Smooth muscle cell (in vitro differentiated cells): ENCODE data around the gene LACTB. TPM values are rescaled to one million over a fixed set of nuclear protein-coding genes. Genes with fewer than 3 reads are reported as not detected.

Source experiments
- DNase-seq: peaks from one replicate; lab custom pipeline; 2025; ENCODE audit not compliant: unreplicated experiment; lab: John Stamatoyannopoulos, UW
- H2AFZ ChIP-seq: fragments of 200-600 bp; sonication (generic); 2 replicates; pipeline ENCODE4 v1.6.0; 2016; ENCODE audit warnings: antibody characterized with exemption, low read depth, mild to moderate bottlenecking
- H3F3A ChIP-seq: fragments of 200-600 bp; sonication (generic); 2 replicates; pipeline ENCODE4 v1.6.0; 2017; ENCODE audit warnings: antibody characterized with exemption, low read depth
- H3K27ac ChIP-seq: fragments of 200-600 bp; sonication (generic); 2 replicates; pipeline ENCODE4 v1.5.1; 2016; ENCODE audit warnings: low read depth, mild to moderate bottlenecking
- H3K27me3 ChIP-seq: fragments of 200-600 bp; sonication (generic); 2 replicates; pipeline ENCODE4 v1.6.1; 2016; ENCODE audit warnings: low read depth, mild to moderate bottlenecking
- H3K36me3 ChIP-seq: fragments of 200-600 bp; sonication (generic); 2 replicates; pipeline ENCODE4 v1.5.1; 2016; ENCODE audit warnings: low read depth
- H3K4me1 ChIP-seq: fragments of 200-600 bp; sonication (generic); 2 replicates; pipeline ENCODE4 v1.5.1; 2016; ENCODE audit warnings: low read depth
- H3K4me2 ChIP-seq: fragments of 200-600 bp; sonication (generic); 2 replicates; pipeline ENCODE4 v1.6.0; 2016; ENCODE audit warnings: mild to moderate bottlenecking
- H3K4me3 ChIP-seq: fragments of 200-600 bp; sonication (generic); 2 replicates; pipeline ENCODE4 v1.5.1; 2016; ENCODE audit warnings: mild to moderate bottlenecking
- H3K79me2 ChIP-seq: fragments of 200-600 bp; sonication (generic); 2 replicates; pipeline ENCODE4 v1.6.0; 2016; ENCODE audit warnings: low read depth, mild to moderate bottlenecking
- H3K9ac ChIP-seq: fragments of 200-600 bp; sonication (generic); 2 replicates; pipeline ENCODE4 v1.6.0; 2016; ENCODE audit warnings: low read depth
- H3K9me3 ChIP-seq: fragments of 200-600 bp; sonication (generic); replicated peaks from 2 replicates; pipeline ENCODE4 v1.5.1; 2016; ENCODE audit warnings: low read depth
- H4K20me1 ChIP-seq: fragments of 200-600 bp; sonication (generic); 2 replicates; pipeline ENCODE4 v1.6.0; 2016; ENCODE audit warnings: low read depth
- WGBS: methylation state at CpG from one replicate; pipeline ENCODE4 v1.1.7; 2016; ENCODE audit warnings: low lambda C conversion rate; 5-methylcytosine and 5-hydroxymethylcytosine counted together
- polyA plus RNA-seq: library from polyadenylated mRNA; unstranded; fragments of >200 nt; fragmentation: Nextera tagmentation; extraction: Ambion mirVana; gene quantifications from 2 replicates; pipeline ENCODE4 v1.2.1, GENCODE V29; 2016
- total RNA-seq: library from RNA; depleted of rRNA; stranded (reverse); fragments of >200 nt; gene quantifications from 2 replicates; pipeline ENCODE4 v1.2.3, GENCODE V29; 2014
- TF ChIP-seq, protein P1 (sequence below): fragments of 200-600 bp; sonication (generic); IDR thresholded peaks from 2 replicates; pipeline ENCODE4 v1.5.1; 2017; ENCODE audit warnings: borderline replicate concordance, mild to moderate bottlenecking, antibody characterized with exemption; ENCODE audit not compliant: insufficient read depth, poor library complexity, severe bottlenecking

Gene LACTB
- total and polyA plus RNA-seq, 2 experiments from 2014 or later, result 9.0 to 12.5 TPM

DNA sequence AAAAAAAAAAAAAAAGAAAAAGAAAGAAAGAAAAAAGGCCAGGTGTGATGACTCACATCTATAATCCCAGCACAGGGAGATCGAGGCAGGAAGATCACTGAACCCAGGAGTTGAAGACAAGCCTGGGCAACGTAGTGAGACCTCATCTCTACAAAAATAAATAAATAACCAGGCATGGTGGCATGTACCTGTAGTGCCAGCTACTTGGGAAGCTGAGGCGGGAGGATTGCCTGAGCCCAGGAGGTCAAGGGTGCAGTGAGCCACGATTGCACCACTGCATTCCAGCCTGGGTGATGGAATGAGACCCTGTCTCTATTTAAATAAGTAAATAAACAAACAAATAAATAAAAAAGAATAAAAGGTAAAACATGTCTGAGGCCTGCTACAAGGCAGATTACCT lies 39.3 kb upstream of the LACTB start:
- H3K9ac ChIP-seq, result no peak overlapping the region
- no peaks in the 10 kb centered on the region for H4K20me1 ChIP-seq
- H2AFZ ChIP-seq, result no peak overlapping the region
- H3K4me3 ChIP-seq, result no peak overlapping the region
- no peaks in the 10 kb centered on the region for H3K79me2 ChIP-seq
- no peaks in the 10 kb centered on the region for H3K36me3 ChIP-seq
- no peaks in the 10 kb centered on the region for H3K27me3 ChIP-seq
- 57% methylated on average over 4 of the region's 4 CpGs for WGBS
- H3F3A ChIP-seq, result peaks cover 13% of the 10 kb centered on the region
- no peaks in the 10 kb centered on the region for H3K9me3 ChIP-seq
- H3K4me2 ChIP-seq, result no peak overlapping the region
- no peaks in the 10 kb centered on the region for H3K4me1 ChIP-seq
- H3K27ac ChIP-seq, result no peak overlapping the region
- TF ChIP-seq, protein P1, sequence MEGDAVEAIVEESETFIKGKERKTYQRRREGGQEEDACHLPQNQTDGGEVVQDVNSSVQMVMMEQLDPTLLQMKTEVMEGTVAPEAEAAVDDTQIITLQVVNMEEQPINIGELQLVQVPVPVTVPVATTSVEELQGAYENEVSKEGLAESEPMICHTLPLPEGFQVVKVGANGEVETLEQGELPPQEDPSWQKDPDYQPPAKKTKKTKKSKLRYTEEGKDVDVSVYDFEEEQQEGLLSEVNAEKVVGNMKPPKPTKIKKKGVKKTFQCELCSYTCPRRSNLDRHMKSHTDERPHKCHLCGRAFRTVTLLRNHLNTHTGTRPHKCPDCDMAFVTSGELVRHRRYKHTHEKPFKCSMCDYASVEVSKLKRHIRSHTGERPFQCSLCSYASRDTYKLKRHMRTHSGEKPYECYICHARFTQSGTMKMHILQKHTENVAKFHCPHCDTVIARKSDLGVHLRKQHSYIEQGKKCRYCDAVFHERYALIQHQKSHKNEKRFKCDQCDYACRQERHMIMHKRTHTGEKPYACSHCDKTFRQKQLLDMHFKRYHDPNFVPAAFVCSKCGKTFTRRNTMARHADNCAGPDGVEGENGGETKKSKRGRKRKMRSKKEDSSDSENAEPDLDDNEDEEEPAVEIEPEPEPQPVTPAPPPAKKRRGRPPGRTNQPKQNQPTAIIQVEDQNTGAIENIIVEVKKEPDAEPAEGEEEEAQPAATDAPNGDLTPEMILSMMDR, result no peak
- no peak for DNase-seq

DNA sequence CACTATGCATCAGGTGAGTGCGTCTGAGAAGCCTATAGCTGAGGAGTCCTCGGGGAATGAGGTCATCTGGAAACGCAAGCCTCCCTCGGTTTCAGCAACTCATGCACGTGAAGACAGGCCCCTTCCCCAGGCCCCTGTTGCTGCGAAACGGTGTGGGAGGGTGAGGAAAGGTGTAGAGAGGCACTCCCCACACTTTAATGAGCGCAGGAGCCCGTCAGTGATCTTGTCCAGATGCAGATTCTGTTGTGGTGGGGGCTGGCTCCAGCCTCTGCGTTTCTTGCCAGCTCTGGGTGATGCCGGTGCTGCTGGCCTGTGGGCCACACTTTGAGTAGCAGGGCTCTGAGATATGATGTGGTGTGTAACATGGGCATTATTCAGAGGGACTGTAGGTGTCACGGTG lies 38.6 kb upstream of the LACTB start:
- TF ChIP-seq, protein P1, result no peak
- Histone ChIP-seq H2AFZ (no peak overlapping the region), H3F3A (peaks cover 13% of the 10 kb centered on the region), H3K4me2 (no peak overlapping the region), H3K79me2 (no peaks in the 10 kb centered on the region), H3K4me3 (no peak overlapping the region), H3K9me3 (no peaks in the 10 kb centered on the region), H3K27ac (no peak overlapping the region), H3K27me3 (no peaks in the 10 kb centered on the region), H4K20me1 (no peaks in the 10 kb centered on the region), H3K9ac (no peak overlapping the region), H3K4me1 (peaks cover under 1% of the 10 kb centered on the region), H3K36me3 (no peaks in the 10 kb centered on the region)
- no peak for DNase-seq
- 33% methylated on average over 12 of the region's 12 CpGs for WGBS

DNA sequence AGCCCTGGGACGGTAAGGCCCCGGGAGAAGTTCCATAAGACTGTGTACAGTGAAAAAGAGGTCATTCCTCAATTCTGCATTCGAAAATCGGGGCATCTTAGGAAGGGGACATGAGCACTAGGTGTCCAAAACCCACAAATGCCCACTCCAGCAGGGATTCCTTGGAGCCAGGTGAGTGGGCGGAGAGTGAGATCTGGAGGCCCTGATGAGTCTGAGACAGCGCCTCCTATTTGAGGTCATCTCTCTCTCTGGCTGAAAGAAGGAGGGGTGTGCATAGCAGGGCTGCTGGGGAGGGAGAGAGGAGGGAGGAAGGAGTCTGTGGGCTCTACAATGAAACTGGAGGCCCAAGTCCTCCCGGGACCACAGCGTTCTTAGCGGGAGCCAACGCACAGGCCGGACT lies 38.1 kb upstream of the LACTB start:
- H3F3A ChIP-seq, result peaks cover 13% of the 10 kb centered on the region
- no peak for DNase-seq
- no peaks in the 10 kb centered on the region for H3K79me2 ChIP-seq
- 85% methylated on average over 11 of the region's 11 CpGs for WGBS
- no peak overlapping the region for H3K27ac ChIP-seq
- no peak overlapping the region for H3K4me2 ChIP-seq
- H3K9me3 ChIP-seq, result no peaks in the 10 kb centered on the region
- TF ChIP-seq, protein P1, result no peak
- H3K36me3 ChIP-seq, result no peaks in the 10 kb centered on the region
- H4K20me1 ChIP-seq, result no peaks in the 10 kb centered on the region
- H3K4me3 ChIP-seq, result no peak overlapping the region
- no peak overlapping the region for H3K9ac ChIP-seq
- no peak overlapping the region for H2AFZ ChIP-seq
- H3K4me1 ChIP-seq, result peaks cover 5% of the 10 kb centered on the region
- H3K27me3 ChIP-seq, result no peaks in the 10 kb centered on the region

DNA sequence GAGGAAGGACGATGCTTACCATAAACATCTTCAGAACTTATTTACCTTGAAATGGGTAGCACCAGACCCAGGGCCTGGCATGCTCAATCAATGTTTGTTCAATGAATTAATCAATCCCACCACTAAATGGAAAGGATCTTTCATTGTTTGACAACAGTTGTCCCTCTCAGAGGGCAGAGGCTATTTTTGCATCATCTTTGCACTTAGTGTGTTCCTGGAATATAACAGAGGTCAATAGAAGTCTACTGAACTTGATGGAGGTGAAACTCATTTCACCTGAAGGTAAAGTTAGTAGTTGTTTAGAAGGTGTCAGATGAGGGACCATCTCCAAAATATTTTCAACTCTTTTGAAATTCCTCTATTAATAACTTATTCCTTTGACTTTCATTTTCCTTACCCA lies 36.9 kb upstream of the LACTB start:
- H3K9ac ChIP-seq, result no peak overlapping the region
- TF ChIP-seq, protein P1, result no peak
- H3K27me3 ChIP-seq, result no peaks in the 10 kb centered on the region
- no peak overlapping the region for H3K4me2 ChIP-seq
- no peak overlapping the region for H3K4me3 ChIP-seq
- no peaks in the 10 kb centered on the region for H3K79me2 ChIP-seq
- no peaks in the 10 kb centered on the region for H3K36me3 ChIP-seq
- peaks cover 20% of the 10 kb centered on the region for H3F3A ChIP-seq
- no peaks in the 10 kb centered on the region for H3K9me3 ChIP-seq
- no peak overlapping the region for H2AFZ ChIP-seq
- H3K4me1 ChIP-seq, result peaks cover 16% of the 10 kb centered on the region
- 94% methylated on average over 1 of the region's 1 CpG for WGBS
- no peak overlapping the region for H3K27ac ChIP-seq
- H4K20me1 ChIP-seq, result no peaks in the 10 kb centered on the region
- DNase-seq, result no peak
